NCI-H128 (cell line): ENCODE measurements around the gene AFG3L2.
"Not testable (repeated sequence)": the region's sequence is repeated elsewhere in the genome, so short reads cannot be mapped to it uniquely, and the experiment has no call there.

Experiments
- DNase-seq: peaks from one replicate; lab custom pipeline; 2025; ENCODE audit not compliant: unreplicated experiment; lab: John Stamatoyannopoulos, UW

AFG3L2 gene

GRCh38 chr18:12397793-12398192 is 20.8 kb upstream of the AFG3L2 start:
- no peak for DNase-seq

DNA sequence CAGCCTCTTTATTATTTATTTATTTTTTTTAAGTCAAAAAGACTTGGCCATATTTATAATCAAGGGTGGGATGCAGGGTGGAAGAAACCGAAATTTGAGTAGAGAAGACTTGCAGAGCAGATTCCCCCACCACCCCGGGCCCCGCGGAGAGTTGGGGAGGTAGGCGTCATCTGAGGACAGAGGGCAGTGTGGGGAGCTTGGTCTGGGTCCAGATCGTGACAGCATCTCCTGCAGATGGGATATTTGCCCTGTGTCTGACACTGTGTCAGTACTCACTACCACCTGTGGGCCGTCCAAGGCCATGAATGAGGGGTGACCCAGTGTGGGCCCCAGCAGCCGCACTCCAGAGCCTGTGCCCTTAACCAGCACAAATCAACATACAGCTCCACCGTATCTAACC is 20.2 kb upstream of the AFG3L2 start:
- no peak for DNase-seq

DNA sequence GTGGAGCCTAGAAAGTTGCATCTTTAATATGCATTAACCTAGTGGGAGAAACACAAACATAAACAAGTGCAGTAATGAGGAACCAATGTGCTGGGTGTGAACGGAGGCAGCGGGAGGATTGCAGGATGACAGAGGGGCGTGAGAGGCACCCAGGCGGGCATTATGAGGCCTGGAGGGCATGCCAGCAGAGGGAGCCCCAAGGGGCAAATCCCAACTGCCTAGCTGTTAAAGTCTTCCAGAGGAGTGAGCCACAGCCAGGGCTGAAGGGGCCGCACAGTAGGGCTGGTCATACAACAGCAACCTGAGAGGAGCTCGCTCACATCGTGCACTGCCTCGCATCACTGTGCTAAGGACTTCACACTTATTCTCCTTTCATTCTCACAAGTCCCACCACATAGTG is 17.4 kb upstream of the AFG3L2 start:
- no peak for DNase-seq

DNA sequence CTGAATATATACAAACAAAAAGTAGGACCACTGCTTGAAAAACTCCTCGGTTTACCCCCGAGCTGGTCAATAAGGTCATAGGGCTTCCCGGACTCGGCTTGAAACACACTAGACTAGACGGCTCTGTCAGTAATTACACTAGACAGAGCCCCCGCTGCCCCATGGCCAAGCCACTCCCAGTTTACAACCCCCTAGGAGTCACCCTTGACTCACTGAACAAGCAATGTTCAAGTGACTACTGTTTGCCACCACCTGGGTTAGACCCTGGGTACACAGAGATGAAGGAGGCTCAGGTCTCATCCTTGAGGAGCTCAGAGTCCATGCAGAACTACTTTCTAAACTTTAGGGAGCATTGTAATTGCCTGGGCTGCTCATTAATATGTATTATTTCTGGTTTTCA is 17.0 kb upstream of the AFG3L2 start:
- DNase-seq: no peak

- DNase-seq: no peak
Measured at GRCh38 chr18:12393510-12393909, 16.5 kb upstream of the AFG3L2 start.

- peak; percentile 22 for DNase-seq
Measured at GRCh38 chr18:12391487-12392165, 14.6 kb upstream of the AFG3L2 start.

- DNase-seq: no peak
Measured at GRCh38 chr18:12388442-12388841, 11.4 kb upstream of the AFG3L2 start.

DNA sequence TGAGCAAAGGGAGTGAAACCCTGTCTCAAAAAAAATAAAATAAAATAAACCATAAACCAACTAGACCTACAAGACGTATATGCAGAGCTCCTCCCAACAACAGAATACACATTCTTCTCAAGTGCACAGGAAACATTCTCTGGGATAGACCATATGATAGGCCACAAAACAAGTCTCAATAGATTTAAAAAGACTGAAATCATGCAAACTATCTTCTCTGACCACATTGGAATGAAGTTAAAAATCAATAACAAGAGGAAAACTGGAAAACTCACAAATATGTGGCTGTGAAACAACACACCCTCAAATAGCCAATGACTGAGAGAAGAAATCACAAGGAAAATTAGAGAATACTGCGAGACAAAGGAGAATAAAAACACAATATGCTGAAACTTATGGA is 7.2 kb upstream of the AFG3L2 start:
- no peak for DNase-seq

DNA sequence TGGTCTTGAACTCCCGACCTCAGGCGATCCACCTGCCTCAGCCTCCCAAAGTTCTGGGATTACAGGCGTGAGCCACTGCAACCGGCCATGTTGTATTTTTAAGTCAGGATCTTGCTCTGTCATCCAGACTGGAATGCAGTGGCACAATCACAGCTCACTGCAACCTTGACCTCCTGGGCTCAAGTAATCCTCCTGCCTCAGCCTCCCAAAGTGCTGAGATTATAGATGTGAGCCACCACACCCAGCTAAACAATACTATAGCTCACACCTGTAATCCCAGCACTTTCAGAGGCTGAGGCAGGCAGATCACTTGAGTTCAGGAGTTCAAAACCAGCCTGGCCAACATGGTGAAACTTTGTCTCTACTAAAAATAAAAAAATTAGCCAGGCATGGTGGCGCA is 6.7 kb upstream of the AFG3L2 start:
- not testable (repeated sequence) for DNase-seq

- DNase-seq: not testable (repeated sequence)
Measured at GRCh38 chr18:12382221-12382814, 5.3 kb upstream of the AFG3L2 start.

DNA sequence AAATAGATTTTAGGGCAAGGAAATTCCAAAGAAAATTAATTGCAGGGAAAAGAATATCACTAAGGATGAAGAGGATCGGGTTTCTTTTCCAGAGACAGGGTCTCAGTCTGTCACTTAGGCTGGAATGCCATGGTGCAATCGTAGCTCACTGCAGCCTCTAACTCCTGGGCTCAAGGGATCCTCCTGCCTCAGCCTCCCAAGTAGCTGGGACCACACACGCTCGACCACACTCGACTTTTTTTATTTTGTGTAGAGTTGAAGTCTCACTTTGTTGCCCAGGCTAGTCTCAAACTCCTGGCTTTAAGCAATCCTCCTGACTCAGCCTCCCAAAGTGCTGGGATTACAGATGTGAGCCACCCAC is 1.2 kb upstream of the AFG3L2 start:
- DNase-seq: not testable (repeated sequence)

DNA sequence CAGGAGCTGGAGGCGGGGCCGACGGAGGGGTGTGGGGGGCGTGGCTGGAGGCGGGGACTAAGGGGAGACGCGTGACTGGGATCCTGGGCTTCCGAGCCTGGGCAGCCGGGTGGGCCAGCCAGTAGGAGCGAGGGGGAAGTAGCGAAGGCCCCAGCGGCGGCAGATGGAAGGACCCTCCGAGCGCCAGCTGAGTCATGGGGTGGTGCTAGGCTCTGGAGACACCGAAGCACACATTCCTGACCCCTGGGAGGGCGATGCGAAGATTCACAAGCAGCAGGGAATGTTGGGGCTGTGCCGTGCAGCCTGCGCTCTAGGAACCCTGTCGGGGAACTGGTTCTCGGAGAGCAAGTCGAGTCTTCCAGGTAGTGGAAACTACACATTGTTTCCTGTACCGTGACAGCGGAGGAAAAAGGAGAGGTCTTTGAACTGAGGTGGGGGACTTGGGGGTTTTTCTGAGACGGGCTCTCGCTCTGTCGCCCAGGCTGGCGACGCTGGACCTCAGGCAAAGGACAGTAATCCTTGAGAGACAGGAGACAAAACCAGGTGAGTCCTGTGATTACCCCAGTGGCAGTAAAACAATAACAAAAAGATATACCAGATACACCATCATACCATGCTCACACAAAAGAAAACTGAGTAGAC is 650 bp upstream of the AFG3L2 start:
- DNase-seq: no peak

- DNase-seq: peak; percentile 17
Measured at GRCh38 chr18:12376034-12376753, 833 bp downstream of the AFG3L2 start.

GRCh38 chr18:12374401-12374800 is 2.6 kb downstream of the AFG3L2 start:
- no peak for DNase-seq

DNA sequence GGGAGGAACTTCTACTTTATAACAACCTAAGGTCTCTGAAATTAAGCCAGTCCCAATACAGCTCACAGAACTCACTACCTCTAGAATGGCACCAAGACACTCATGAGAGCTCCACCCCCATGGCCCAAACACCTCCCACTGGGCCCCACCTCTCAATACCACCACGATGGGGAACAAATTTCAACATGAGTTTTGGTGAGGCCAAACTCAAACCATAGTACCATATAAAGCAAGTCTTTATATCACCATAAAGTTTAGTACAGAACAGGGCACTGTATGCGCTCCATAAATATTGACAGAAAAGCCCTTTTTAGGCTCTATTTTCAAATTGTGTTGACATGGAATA is 3.3 kb downstream of the AFG3L2 start:
- no peak for DNase-seq

- DNase-seq: no peak
Measured at GRCh38 chr18:12373116-12373770, 3.8 kb downstream of the AFG3L2 start.

- no peak for DNase-seq
Measured at GRCh38 chr18:12372406-12372805, 4.6 kb downstream of the AFG3L2 start.

DNA sequence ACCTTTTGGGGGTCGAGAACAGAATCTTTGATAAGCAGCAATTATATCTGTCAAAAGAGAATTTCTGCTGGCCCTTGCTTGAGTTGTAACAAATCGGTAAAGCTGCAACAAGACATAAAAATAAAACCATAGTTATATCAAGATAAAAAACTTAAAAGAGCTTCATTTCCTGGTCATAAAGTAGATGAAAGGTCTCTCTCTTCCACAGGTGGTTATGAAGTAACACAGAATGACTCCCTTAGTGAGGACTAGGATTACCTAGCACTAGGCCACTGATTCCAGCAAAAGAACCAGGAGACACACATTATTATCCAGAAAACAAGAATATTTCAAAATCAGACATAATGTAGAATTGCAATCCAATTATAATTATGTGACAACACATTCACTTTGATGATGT is 5.4 kb downstream of the AFG3L2 start:
- DNase-seq: no peak

DNA sequence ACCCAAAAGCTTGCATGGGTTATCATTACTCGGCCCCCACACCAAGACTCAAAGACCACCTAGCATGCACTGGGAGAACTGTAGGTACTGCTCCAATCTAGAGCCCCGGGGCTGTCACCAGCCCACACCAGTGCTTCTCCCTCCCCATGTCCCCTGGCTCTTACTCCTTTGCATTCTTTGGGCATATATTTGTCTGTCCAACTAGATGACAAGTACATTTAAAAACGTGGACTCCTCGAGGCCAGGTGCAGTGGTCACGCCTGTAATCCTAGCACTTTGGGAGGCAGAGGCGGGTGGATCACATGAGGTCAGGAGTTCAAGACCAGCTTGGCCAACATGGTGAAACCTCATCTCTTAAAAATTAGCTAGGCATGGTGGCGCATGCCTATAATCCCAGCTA is 7.8 kb downstream of the AFG3L2 start:
- no peak for DNase-seq

DNA sequence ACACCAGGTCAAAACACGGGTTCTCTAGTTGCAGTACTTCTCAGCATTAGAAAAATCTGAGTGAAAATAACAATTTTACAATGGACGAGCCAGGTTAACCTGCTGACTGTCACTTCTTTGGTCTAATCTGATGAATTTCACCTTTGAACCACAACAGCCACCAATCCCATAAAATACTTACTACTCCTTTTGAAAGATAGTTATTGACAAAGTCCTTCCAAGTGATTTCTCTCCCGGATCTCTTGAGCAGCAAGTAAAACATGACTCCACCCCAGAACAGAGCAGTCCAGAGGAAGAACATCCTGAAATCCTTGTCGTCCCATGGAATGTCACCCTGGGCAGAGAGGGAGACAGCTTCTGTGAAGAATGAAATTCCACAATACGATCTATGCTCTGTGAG is 10.2 kb downstream of the AFG3L2 start:
- no peak for DNase-seq

GRCh38 chr18:12366379-12366778 is 10.6 kb downstream of the AFG3L2 start:
- no peak for DNase-seq
